IPS-11a (cell line): Measurements from ENCODE around the gene RBM48.
"Not testable (repeated sequence)": the region's sequence is repeated elsewhere in the genome, so short reads cannot be mapped to it uniquely, and the experiment has no call there.

Experiments
- H3K4me3 ChIP-seq: one replicate; pipeline ENCODE4 v1.5.1; 2013; ENCODE audit warnings: low read depth, low read length, control low read depth

Gene RBM48

GRCh38 chr7:92528188-92528957 is at the start of gene RBM48, which contains the start of gene PEX1:
Gene RBM48 (plus strand): TSS chr7:92528795. CDS start chr7:92528814, 19 bp downstream.
Gene PEX1 (minus strand): TSS chr7:92528520. CDS start chr7:92528435, 85 bp downstream.
- H3K4me3 ChIP-seq: peak within 1 kb of the TSS; percentile 87

- not testable (repeated sequence) for H3K4me3 ChIP-seq
These were observed 49.4 kb upstream of the RBM48 start for GRCh38 chr7:92479146-92479545.

- not testable (repeated sequence) for H3K4me3 ChIP-seq
These were observed 45.0 kb upstream of the RBM48 start for GRCh38 chr7:92483624-92484023.

- not testable (repeated sequence) for H3K4me3 ChIP-seq
These were observed 44.4 kb upstream of the RBM48 start for GRCh38 chr7:92484226-92484625.

- H3K4me3 ChIP-seq: no peak overlapping the region
These were observed 43.2 kb upstream of the RBM48 start for GRCh38 chr7:92485267-92485892.

- no peak overlapping the region for H3K4me3 ChIP-seq
These were observed 42.6 kb upstream of the RBM48 start for GRCh38 chr7:92485974-92486373.

- H3K4me3 ChIP-seq: no peak overlapping the region
These were observed 40.8 kb upstream of the RBM48 start for GRCh38 chr7:92487804-92488203.

GRCh38 chr7:92489634-92490033 is 39.0 kb upstream of the RBM48 start:
- no peak overlapping the region for H3K4me3 ChIP-seq

- H3K4me3 ChIP-seq: no peak overlapping the region
These were observed 31.7 kb upstream of the RBM48 start for GRCh38 chr7:92496876-92497275.

GRCh38 chr7:92498557-92498956 is 30.0 kb upstream of the RBM48 start:
- H3K4me3 ChIP-seq: no peak overlapping the region

GRCh38 chr7:92503767-92504166 is 24.8 kb upstream of the RBM48 start:
- H3K4me3 ChIP-seq: no peak overlapping the region

GRCh38 chr7:92504563-92504962 is 24.0 kb upstream of the RBM48 start:
- H3K4me3 ChIP-seq: no peak overlapping the region

GRCh38 chr7:92506363-92506762 is 22.2 kb upstream of the RBM48 start:
- H3K4me3 ChIP-seq: no peak overlapping the region

- H3K4me3 ChIP-seq: no peak overlapping the region
These were observed 19.6 kb upstream of the RBM48 start for GRCh38 chr7:92508946-92509345.

GRCh38 chr7:92513167-92513902 is 15.3 kb upstream of the RBM48 start:
- no peak overlapping the region for H3K4me3 ChIP-seq

GRCh38 chr7:92517631-92518030 is 11.0 kb upstream of the RBM48 start:
- no peak overlapping the region for H3K4me3 ChIP-seq

GRCh38 chr7:92520024-92520423 is 8.6 kb upstream of the RBM48 start:
- H3K4me3 ChIP-seq: no peak overlapping the region

GRCh38 chr7:92523110-92523509 is 5.5 kb upstream of the RBM48 start:
- no peak overlapping the region for H3K4me3 ChIP-seq

GRCh38 chr7:92527300-92528187 is 1.1 kb upstream of the RBM48 start:
- H3K4me3 ChIP-seq: peak overlapping the region; percentile 80

GRCh38 chr7:92528958-92529264 is 316 bp downstream of the RBM48 start:
- peak overlapping the region; percentile 87 for H3K4me3 ChIP-seq

- H3K4me3 ChIP-seq: no peak overlapping the region
These were observed 6.0 kb downstream of the RBM48 start for GRCh38 chr7:92534572-92534971.
